Tibial artery (tissue), 4 donors: Measurements from ENCODE around the gene PTGIS.

Experiments
- DNase-seq, 2 donors: peaks; one replicate each; pipeline ENCODE4 v3.0.0-alpha.2; 2019
- H3K27ac ChIP-seq, 2 donors: fragments of 200-600 bp; sonication (generic) in 1 of 2; 1 replicate in 1 of 2; 2 replicates in 1 of 2; pipeline ENCODE4 v1.5.1; 2018 to 2019; ENCODE audit warnings: mild to moderate bottlenecking in 1 of 2
- H3K27me3 ChIP-seq, 2 donors: fragments of 200-600 bp; sonication (generic) in 1 of 2; one replicate each; pipeline versions ENCODE4 v1.5.1 to v1.6.0; 2016 to 2019
- H3K36me3 ChIP-seq, 3 donors: fragments of 200-600 bp; sonication (generic) in 2 of 3; one replicate each; pipeline ENCODE4 v1.5.1; 2016 to 2019; ENCODE audit warnings: mild to moderate bottlenecking in 2 of 3
- H3K4me1 ChIP-seq, 4 donors: fragments of 200-600 bp; sonication (generic) in 2 of 4; 1 replicate in 3 of 4; 2 replicates in 1 of 4; pipeline ENCODE4 v1.5.1; 2016 to 2019
- H3K4me3 ChIP-seq, 2 donors: fragments of 200-600 bp; sonication (generic) in 1 of 2; 1 replicate in 1 of 2; 2 replicates in 1 of 2; pipeline ENCODE4 v1.5.1; 2018 to 2019; ENCODE audit warnings: mild to moderate bottlenecking in 2 of 2
- H3K9me3 ChIP-seq, 3 donors: fragments of 200-600 bp; sonication (generic) in 1 of 3; one replicate each; pipeline ENCODE4 v1.5.1; 2016 to 2019
- CTCF ChIP-seq, 2 experiments: fragments of 200-600 bp in 1 of 2; fragments of 450-650 bp in 1 of 2; IDR thresholded peaks; one replicate each; pipeline ENCODE4 v1.5.1; 2017 to 2019; ENCODE audit warnings: antibody characterized with exemption in 2 of 2, mild to moderate bottlenecking in 1 of 2, moderate library complexity in 1 of 2
- intact Hi-C: fragments of 100-400 bp; cut with DNase I; formaldehyde crosslinking; loops from one replicate; pipeline ENCODE4 v1.15.0; 2023; ENCODE audit warnings: low total_unique reads

The PTGIS gene

GRCh38 chr20:49570828-49571552, 3.1 kb upstream of the PTGIS start:
- Histone ChIP-seq H3K4me1 (peaks cover 0 to 80% (median 43%) of the 10 kb centered on the region in 4 donors), H3K9me3 (no peaks in the 10 kb centered on the region), H3K4me3 (no peak overlapping the region), H3K27ac (peak overlapping the region; percentile 99 to 100), H3K36me3 (no peaks in the 10 kb centered on the region), H3K27me3 (no peaks in the 10 kb centered on the region)
- peak; percentile 19 to 59 for DNase-seq
- intact Hi-C loops: no loop called here
- no peak for TF ChIP-seq CTCF (IDR thresholded peaks at IDR 0.05)

GRCh38 chr20:49570161-49570827, 2.4 kb upstream of the PTGIS start:
- no peaks in the 10 kb centered on the region for H3K27me3 ChIP-seq
- no peak overlapping the region for H3K4me3 ChIP-seq
- H3K4me1 ChIP-seq: peaks cover 0 to 80% (median 43%) of the 10 kb centered on the region in 4 donors
- H3K36me3 ChIP-seq: no peaks in the 10 kb centered on the region
- H3K27ac ChIP-seq: peak overlapping the region; percentile 99 to 100
- intact Hi-C loops: no loop called here
- DNase-seq: peak in 1 of 2 donors; percentile 48
- no peak for TF ChIP-seq CTCF (IDR thresholded peaks at IDR 0.05)
- no peaks in the 10 kb centered on the region for H3K9me3 ChIP-seq

- Histone ChIP-seq H3K27ac (peak overlapping the region; percentile 99 to 100), H3K9me3 (no peaks in the 10 kb centered on the region), H3K27me3 (no peaks in the 10 kb centered on the region), H3K36me3 (no peaks in the 10 kb centered on the region), H3K4me3 (peak overlapping the region in 1 of 2 donors; percentile 11), H3K4me1 (peaks cover 0 to 80% (median 40%) of the 10 kb centered on the region in 4 donors)
- DNase-seq: peak in 1 of 2 donors; percentile 41
- TF ChIP-seq CTCF (IDR thresholded peaks at IDR 0.05): no peak
- intact Hi-C loops: no loop called here
Observed at GRCh38 chr20:49569411-49570115, 1.6 kb upstream of the PTGIS start.

- no peaks in the 10 kb centered on the region for H3K9me3 ChIP-seq
- H3K27me3 ChIP-seq: no peaks in the 10 kb centered on the region
- H3K4me1 ChIP-seq: peaks cover 0 to 80% (median 45%) of the 10 kb centered on the region in 4 donors
- peak in 1 of 2 donors; percentile 23 for DNase-seq
- peak overlapping the region; percentile 99 to 100 for H3K27ac ChIP-seq
- H3K4me3 ChIP-seq: peak overlapping the region; percentile 94 to 95
- H3K36me3 ChIP-seq: no peaks in the 10 kb centered on the region
- TF ChIP-seq CTCF (IDR thresholded peaks at IDR 0.05): no peak
- intact Hi-C loops: no loop called here
Observed at GRCh38 chr20:49568278-49569151, 578 bp upstream of the PTGIS start.
